ENCODE data around the gene RAB11FIP4. TPM values are rescaled to one million over a fixed set of nuclear protein-coding genes. Genes with fewer than 3 reads are reported as not detected.
A peak's percentile ranks its signal among the peaks of the same experiment; 100 is the strongest.

The RAB11FIP4 gene
- polyA plus RNA-seq, 1 of the 3 experiments (the other 2 are of a cell fraction) = 9.4 TPM

GRCh38 chr17:31570231-31570630, 178.8 kb downstream of the RAB11FIP4 start:
- WGBS (ENCODE audit: low lambda C conversion rate) = 100% methylated on average over 3 of the region's 6 CpGs
- peaks cover 25% of the 10 kb centered on the region for H3F3A ChIP-seq (replicated peaks; ENCODE audit: insufficient read depth)
- no peaks in the 10 kb centered on the region for H3K9me3 ChIP-seq
- H3K4me1 ChIP-seq (ENCODE audit: control insufficient read depth in 1 of 2, insufficient read depth in 2 of 2, low read depth in 1 of 2, low read length in 1 of 2) = peaks cover 36 to 53% of the 10 kb centered on the region in 2 experiments
- no peak for DNase-seq
- POLR2A ChIA-PET = no interaction called here
- H2AFZ ChIP-seq (ENCODE audit: low read depth) = no peak overlapping the region
- H3K27ac ChIP-seq (ENCODE audit: low read depth in 2 of 2, low read length in 1 of 2) = peak overlapping the region; percentile 89 to 92
- no peaks in the 10 kb centered on the region for H3K9me2 ChIP-seq
- peaks cover 80% of the 10 kb centered on the region for H3K79me2 ChIP-seq (ENCODE audit: insufficient read depth)
- CTCF ChIA-PET = no interaction called here
- no peaks in the 10 kb centered on the region for H3K36me3 ChIP-seq (replicated peaks in 1 of 2; ENCODE audit: control insufficient read depth in 1 of 2, insufficient read depth in 2 of 2, low read length in 1 of 2)
- H3K4me2 ChIP-seq = peak overlapping the region; percentile 61; the same call in 1 of the 2 replicates
- H3K4me3 ChIP-seq (ENCODE audit: low read depth in 2 of 2, low read length in 1 of 2) = no peak overlapping the region
- no peaks in the 10 kb centered on the region for H3K27me3 ChIP-seq (ENCODE audit: insufficient read depth)
- no peak for TF ChIP-seq CTCF (IDR thresholded peaks at IDR 0.05)
- H4K20me1 ChIP-seq (ENCODE audit: insufficient read depth) = no peaks in the 10 kb centered on the region
- peak overlapping the region; percentile 61; the same call in 1 of the 2 replicates for H3K9ac ChIP-seq

GRCh38 chr17:31570951-31571892, 179.7 kb downstream of the RAB11FIP4 start:
- peak overlapping the region; percentile 89 to 92 for H3K27ac ChIP-seq (ENCODE audit: low read depth in 2 of 2, low read length in 1 of 2)
- 13% methylated on average over 11 of the region's 14 CpGs for WGBS (ENCODE audit: low lambda C conversion rate)
- ChIA-PET POLR2A (no interaction called here), CTCF (no interaction called here)
- peaks cover 32 to 47% of the 10 kb centered on the region in 2 experiments for H3K4me1 ChIP-seq (ENCODE audit: control insufficient read depth in 1 of 2, insufficient read depth in 2 of 2, low read depth in 1 of 2, low read length in 1 of 2)
- no peaks in the 10 kb centered on the region for H3K27me3 ChIP-seq (ENCODE audit: insufficient read depth)
- H3F3A ChIP-seq (replicated peaks; ENCODE audit: insufficient read depth) = peaks cover 25% of the 10 kb centered on the region
- no peak for DNase-seq
- no peaks in the 10 kb centered on the region for H3K36me3 ChIP-seq (replicated peaks in 1 of 2; ENCODE audit: control insufficient read depth in 1 of 2, insufficient read depth in 2 of 2, low read length in 1 of 2)
- peak overlapping the region; percentile 61 for H3K4me2 ChIP-seq
- no peaks in the 10 kb centered on the region for H3K9me3 ChIP-seq
- H3K79me2 ChIP-seq (ENCODE audit: insufficient read depth) = peaks cover 70% of the 10 kb centered on the region
- H3K9me2 ChIP-seq = no peaks in the 10 kb centered on the region
- no peaks in the 10 kb centered on the region for H4K20me1 ChIP-seq (ENCODE audit: insufficient read depth)
- peak overlapping the region in 1 of 2 experiments; percentile 34; a peak in 1 of 4 replicates for H3K4me3 ChIP-seq (ENCODE audit: low read depth in 2 of 2, low read length in 1 of 2)
- H3K9ac ChIP-seq = peak overlapping the region; percentile 61
- H2AFZ ChIP-seq (ENCODE audit: low read depth) = peak overlapping the region; percentile 30; the same call in 1 of the 2 replicates
- TF ChIP-seq FOSL2 (IDR thresholded peaks at IDR 0.05; ENCODE audit: borderline replicate concordance, low read depth) (peak; percentile 54; the same call in 1 of the 2 replicates), IRF3 (IDR thresholded peaks at IDR 0.05; ENCODE audit: low read depth, low read length) (no peak), TCF12 (IDR thresholded peaks at IDR 0.05) (peak; percentile 97), USF1 (IDR thresholded peaks at IDR 0.05; ENCODE audit: borderline replicate concordance, low read depth) (no peak), MEF2A (IDR thresholded peaks at IDR 0.05; ENCODE audit: borderline replicate concordance, low read depth) (peak; percentile 38; the same call in 1 of the 2 replicates), MAX (IDR thresholded peaks at IDR 0.05; ENCODE audit: low read depth) (peak; percentile 75), FOXM1 (IDR thresholded peaks at IDR 0.05; ENCODE audit: low read depth) (peak; percentile 74; the same call in 1 of the 2 replicates), GABPA (IDR thresholded peaks at IDR 0.05; ENCODE audit: low read depth) (no peak), RXRA (IDR thresholded peaks at IDR 0.05; ENCODE audit: borderline replicate concordance, low read depth) (peak; percentile 75; the same call in 1 of the 2 replicates), USF2 (IDR thresholded peaks at IDR 0.05; ENCODE audit: borderline replicate concordance, low read depth, low read length) (no peak), CHD2 (IDR thresholded peaks at IDR 0.05; ENCODE audit: low read length, partially characterized antibody) (no peak), PBX3 (IDR thresholded peaks at IDR 0.05) (peak; percentile 82), SIN3A (IDR thresholded peaks at IDR 0.05; ENCODE audit: borderline replicate concordance, low read depth, low read length) (0 out of 2 replicates have a peak, but pooled peaks have one; percentile 37), RCOR1 (IDR thresholded peaks at IDR 0.05; ENCODE audit: low read length) (no peak), JUND (IDR thresholded peaks at IDR 0.05) (peak; percentile 73), RFX5 (IDR thresholded peaks at IDR 0.05; ENCODE audit: low read length) (no peak), ELF1 (IDR thresholded peaks at IDR 0.05) (no peak), FOXJ3 (CRISPR knock-in tag; IDR thresholded peaks at IDR 0.05) (no peak), NRF1 (IDR thresholded peaks at IDR 0.05; ENCODE audit: low read depth, low read length) (no peak), SMC3 (IDR thresholded peaks at IDR 0.05; ENCODE audit: low read depth, low read length) (no peak)
